ENCODE results near the gene TLCD3A. TPM values are rescaled to one million over a fixed set of nuclear protein-coding genes. Genes with fewer than 3 reads are reported as not detected.

The TLCD3A gene
- total and polyA plus RNA-seq, 10 of the 15 experiments (the other 5 are each of a cell fraction or from before 2014, with no cell fraction given), result 2.9 to 29.7 (median 17.8) TPM

GRCh38 chr17:752002-752619 lies 19.7 kb downstream of the TLCD3A start, which contains the start of gene GEMIN4:
Gene GEMIN4 (minus strand): TSS chr17:752264. CDS start chr17:752142, 122 bp downstream.
- peak within 1 kb of the TSS; percentile 99 for H3K4me2 ChIP-seq (ENCODE audit: control insufficient read depth, insufficient read depth)
- ChIA-PET CTCF (interaction anchor here (0.8 to 1.8 kb wide), 11 partner anchors 16 to 340 kb away, joined by 3 to 7 read pairs (median 5); partner anchors contain the start of genes GLOD4 and MRM3), RAD21 (ENCODE audit: unreplicated experiment) (interaction anchor here (0.7 to 1.5 kb wide), 5 partner anchors 37 to 340 kb away, joined by 3 to 6 read pairs (median 5); partner anchors contain the start of genes TIMM22 and VPS53), SMC1A (ENCODE audit: uncharacterized antibody, unreplicated experiment) (interaction anchor here (1.1 to 1.4 kb wide), 3 partner anchors 10 to 340 kb away, joined by 3 to 5 read pairs (median 4); no protein-coding TSS in a partner anchor), POLR2A (interaction anchor here (0.9 to 1.2 kb wide), 4 partner anchors 21 to 37 kb away, joined by 4 to 9 read pairs (median 7); partner anchors contain the start of genes GLOD4, MRM3 and VPS53)
- FAIRE-seq, result no peak
- H3K4me1 ChIP-seq (ENCODE audit: control insufficient read depth, insufficient read depth, low read length), result peaks cover 4% of the 10 kb centered on the region; the same call in 1 of the 2 replicates
- H3K9ac ChIP-seq (ENCODE audit: control insufficient read depth, insufficient read depth, low read length), result peak within 1 kb of the TSS; percentile 91
- WGBS (ENCODE audit: insufficient coverage, insufficient replicate concordance, low lambda C conversion rate, missing lambda C conversion rate), result 1% methylated on average over 65 of the region's 87 CpGs
- no peaks in the 10 kb centered on the region for H3K27me3 ChIP-seq (replicated peaks in 1 of 2; ENCODE audit: control insufficient read depth in 2 of 2, insufficient read depth in 2 of 2, low read length in 1 of 2)
- H3K4me3 ChIP-seq, result peak within 1 kb of the TSS; percentile 98
- no peaks in the 10 kb centered on the region for H4K20me1 ChIP-seq (ENCODE audit: control insufficient read depth, insufficient read depth)
- H3K36me3 ChIP-seq (ENCODE audit: control insufficient read depth in 2 of 2, insufficient read depth in 2 of 2, low read length in 1 of 2), result peaks cover 9 to 15% of the 10 kb centered on the region in 2 experiments; a peak in 3 of 4 replicates
- peaks cover 3% of the 10 kb centered on the region; the same call in 1 of the 3 replicates for H3K9me3 ChIP-seq (replicated peaks; ENCODE audit: control insufficient read depth, insufficient read depth, low read length)
- peak; percentile 82 for DNase-seq (ENCODE audit: low read depth, low spot score)
- H3K27ac ChIP-seq (ENCODE audit: control insufficient read depth, insufficient read depth), result peak within 1 kb of the TSS; percentile 89
- intact Hi-C loops (cut with micrococcal nuclease; ENCODE audit: unreplicated experiment) (no loop called here), in situ Hi-C loops (cut with MboI) (no loop called here)
- peak within 1 kb of the TSS; percentile 82 for H2AFZ ChIP-seq (ENCODE audit: control insufficient read depth, low read depth, low read length)
- BruUV-seq (replicated peaks), result no TSS peak
- ATAC-seq, result peak; percentile 93
- peaks cover 39% of the 10 kb centered on the region for H3K79me2 ChIP-seq (ENCODE audit: control insufficient read depth, insufficient read depth, low read length)
- TF ChIP-seq BCL3 (IDR thresholded peaks at IDR 0.05; ENCODE audit: borderline replicate concordance, insufficient read depth, low read depth, low read length, poor library complexity, severe bottlenecking), result no peak
- no peak for TF ChIP-seq MEF2A (IDR thresholded peaks at IDR 0.05; ENCODE audit: insufficient read depth, low read depth, low read length)
- TF ChIP-seq NBN (IDR thresholded peaks at IDR 0.05), result no peak
- no peak for TF ChIP-seq ZBTB33 (IDR thresholded peaks at IDR 0.05)
- TF ChIP-seq RELA (IDR thresholded peaks at IDR 0.05; ENCODE audit: borderline replicate concordance, partially characterized antibody), result peak; percentile 48
- no peak for TF ChIP-seq SREBF1 (IDR thresholded peaks at IDR 0.05; ENCODE audit: low read length)
- no peak for TF ChIP-seq ATF7 (IDR thresholded peaks at IDR 0.05; ENCODE audit: low read depth)
- peak; percentile 94 for TF ChIP-seq IKZF1 (conservative IDR thresholded peaks at IDR 0.05)
- TF ChIP-seq BCLAF1 (IDR thresholded peaks at IDR 0.05), result no peak
- no peak for TF ChIP-seq CHD1 (IDR thresholded peaks at IDR 0.05; ENCODE audit: low read depth, low read length)
- no peak for TF ChIP-seq PAX8 (IDR thresholded peaks at IDR 0.05)
- no peak for TF ChIP-seq SRF (IDR thresholded peaks at IDR 0.05; ENCODE audit: low read depth in 2 of 2, low read length in 2 of 2)
- no peak for TF ChIP-seq MLLT1 (IDR thresholded peaks at IDR 0.05)
- TF ChIP-seq RUNX3 (IDR thresholded peaks at IDR 0.05; ENCODE audit: low read length), result 0 out of 2 replicates have a peak, but pooled peaks have one; percentile 35
